AG10803 (cell line): Measurements from ENCODE around the gene TMEM52.

Experiments used
- DNase-seq: peaks from one replicate; pipeline ENCODE4 v3.0.0; 2010; ENCODE audit warnings: low read depth
- H3K4me3 ChIP-seq: 2 replicates; pipeline ENCODE4 v1.5.1; 2011; ENCODE audit warnings: mild to moderate bottlenecking, low read length, control low read depth
- CTCF ChIP-seq: conservative IDR thresholded peaks from 2 replicates; pipeline ENCODE4 v1.5.1; 2011; ENCODE audit warnings: mild to moderate bottlenecking, low read length, control low read depth, inconsistent platforms

TMEM52 gene

DNA sequence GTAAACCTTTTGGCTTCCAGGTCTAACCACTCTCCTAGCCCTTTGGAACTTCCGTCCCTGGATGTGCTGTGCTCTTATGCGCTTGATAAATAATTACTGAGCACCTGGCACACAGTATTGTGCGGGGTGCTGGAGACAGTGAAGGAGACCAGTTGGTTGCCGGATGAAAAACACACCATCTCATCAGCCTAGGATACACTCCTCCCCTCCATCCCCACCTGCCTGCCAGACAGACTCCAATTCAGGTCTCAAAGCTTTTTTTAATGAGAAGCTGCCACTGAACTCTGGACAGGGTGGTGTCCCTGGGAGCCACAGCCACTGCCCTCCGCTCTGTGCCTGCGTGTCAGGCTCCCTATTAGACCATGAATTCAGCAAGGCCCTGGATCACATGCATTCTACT, 37.4 kb downstream of the TMEM52 start:
- no peak overlapping the region for H3K4me3 ChIP-seq
- no peak for TF ChIP-seq CTCF
- DNase-seq = no peak

GRCh38 chr1:1880617-1881312, 38.3 kb downstream of the TMEM52 start:
- no peak for DNase-seq
- no peak for TF ChIP-seq CTCF
- no peak overlapping the region for H3K4me3 ChIP-seq

GRCh38 chr1:1879942-1880341, 39.1 kb downstream of the TMEM52 start:
- no peak for DNase-seq
- TF ChIP-seq CTCF = no peak
- H3K4me3 ChIP-seq = no peak overlapping the region

- H3K4me3 ChIP-seq = no peak overlapping the region
- DNase-seq = no peak
- no peak for TF ChIP-seq CTCF
Observed at GRCh38 chr1:1877865-1878436, 41.1 kb downstream of the TMEM52 start.

DNA sequence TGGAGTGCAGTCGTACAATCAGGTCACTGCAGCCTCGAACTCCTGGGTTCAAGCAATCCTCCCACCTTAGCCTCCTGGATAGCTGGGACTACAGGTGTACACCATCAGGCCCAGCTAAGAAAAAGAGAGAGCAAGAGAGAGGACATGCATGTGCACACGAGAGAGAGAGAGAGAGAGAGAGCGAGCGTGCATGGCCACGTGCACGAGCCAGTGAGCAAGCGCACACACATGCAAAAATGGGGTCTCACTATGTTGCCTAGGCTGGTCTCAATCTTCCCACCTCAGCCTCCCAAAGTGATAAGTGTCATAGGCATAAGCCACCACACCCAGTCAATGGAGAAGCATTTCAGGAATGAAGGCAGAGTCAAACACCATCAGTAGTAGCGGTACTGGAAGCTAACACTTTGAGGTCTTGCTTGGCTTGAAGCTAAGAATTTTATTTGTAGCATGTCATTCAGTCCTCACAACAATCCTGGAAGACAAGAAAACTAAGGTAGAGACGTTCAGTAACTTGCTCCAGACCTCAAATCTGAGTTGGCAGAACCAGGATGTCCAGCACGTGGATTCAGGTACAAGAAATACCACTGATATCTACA, 42.6 kb downstream of the TMEM52 start:
- DNase-seq = peak; percentile 62
- no peak overlapping the region for H3K4me3 ChIP-seq
- TF ChIP-seq CTCF = no peak

DNA sequence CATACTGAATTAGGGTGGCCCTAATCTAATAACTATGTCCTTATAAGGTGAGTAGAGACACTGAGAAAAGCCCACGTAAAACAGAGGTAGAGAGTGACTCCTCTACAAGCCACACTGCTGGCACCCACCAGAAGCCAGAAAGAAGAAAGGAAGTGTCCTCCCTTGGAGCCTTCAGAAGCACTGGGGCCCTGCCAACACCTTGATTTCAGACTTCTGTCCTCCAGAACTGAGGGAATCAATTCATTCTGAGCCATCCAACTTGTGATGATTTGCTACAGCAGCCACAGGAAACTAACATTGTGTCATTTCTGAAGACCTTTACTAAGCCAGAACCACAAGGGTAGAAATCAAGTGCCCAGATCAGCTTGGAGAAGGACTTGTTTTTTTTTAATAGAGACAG, 43.1 kb downstream of the TMEM52 start:
- no peak for TF ChIP-seq CTCF
- DNase-seq = no peak
- no peak overlapping the region for H3K4me3 ChIP-seq

DNA sequence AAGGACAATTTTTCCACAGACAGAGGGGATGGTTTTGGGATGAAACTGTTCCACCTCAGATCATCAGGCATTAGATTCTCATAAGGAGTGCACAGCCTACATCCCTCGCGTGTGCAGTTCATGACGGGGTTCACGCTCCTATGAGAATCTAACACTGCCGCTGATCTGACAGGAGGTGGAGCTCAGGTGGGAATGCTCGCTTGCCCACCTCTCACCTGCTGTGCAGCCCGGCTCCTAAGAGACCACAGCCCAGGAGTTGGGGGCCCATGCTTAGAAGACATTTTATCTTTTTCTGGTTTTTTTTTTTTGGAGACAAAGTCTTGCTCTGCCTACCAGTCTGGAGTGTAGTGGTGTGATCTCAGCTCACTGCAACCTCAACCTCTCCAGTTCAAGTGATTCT, 44.2 kb downstream of the TMEM52 start:
- no peak overlapping the region for H3K4me3 ChIP-seq
- TF ChIP-seq CTCF = no peak

More for the DNA sequence above, 44.2 kb downstream of the TMEM52 start:
- DNase-seq = no peak
